ENCODE results near the gene KLHL29. TPM values are rescaled to one million over a fixed set of nuclear protein-coding genes. Genes with fewer than 3 reads are reported as not detected.

Gene KLHL29
- polyA plus RNA-seq, 1 donor from 2014 or later = 42.4 TPM

DNA sequence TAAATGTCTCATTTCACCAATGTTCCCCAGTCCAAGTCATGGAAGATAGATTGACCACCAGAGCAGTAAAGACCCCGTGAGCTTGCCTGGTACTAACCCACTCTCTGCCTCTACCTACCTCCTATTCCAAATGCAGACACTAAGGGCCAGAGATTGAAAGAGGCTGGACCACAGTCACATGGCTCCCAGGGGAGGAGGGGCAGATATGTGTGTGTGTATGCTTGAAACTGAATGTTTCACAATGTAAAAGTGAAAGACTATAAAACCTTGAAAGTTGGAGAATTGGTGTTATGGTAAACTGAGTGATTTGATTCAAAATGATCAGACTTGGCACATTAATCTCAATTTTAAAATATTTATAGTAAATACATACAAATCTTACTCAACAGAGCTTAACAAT lies 21.7 kb upstream of the KLHL29 start:
- no peaks in the 10 kb centered on the region for H3K27me3 ChIP-seq (ENCODE audit: insufficient read depth, low read depth, low read length)
- H3K9me2 ChIP-seq (ENCODE audit: insufficient read depth, low read length) = no peaks in the 10 kb centered on the region
- no peak overlapping the region for H3K4me3 ChIP-seq (ENCODE audit: low read length)
- no peak for TF ChIP-seq RAD21 (conservative IDR thresholded peaks at IDR 0.05)
- no peak for TF ChIP-seq TAF1 (IDR thresholded peaks at IDR 0.05; ENCODE audit: low read depth)
- TF ChIP-seq MXI1 (conservative IDR thresholded peaks at IDR 0.05; ENCODE audit: poor library complexity, severe bottlenecking) = no peak
- no peak for TF ChIP-seq POLR2AphosphoS5 (IDR thresholded peaks at IDR 0.05)
- TF ChIP-seq, protein P1, sequence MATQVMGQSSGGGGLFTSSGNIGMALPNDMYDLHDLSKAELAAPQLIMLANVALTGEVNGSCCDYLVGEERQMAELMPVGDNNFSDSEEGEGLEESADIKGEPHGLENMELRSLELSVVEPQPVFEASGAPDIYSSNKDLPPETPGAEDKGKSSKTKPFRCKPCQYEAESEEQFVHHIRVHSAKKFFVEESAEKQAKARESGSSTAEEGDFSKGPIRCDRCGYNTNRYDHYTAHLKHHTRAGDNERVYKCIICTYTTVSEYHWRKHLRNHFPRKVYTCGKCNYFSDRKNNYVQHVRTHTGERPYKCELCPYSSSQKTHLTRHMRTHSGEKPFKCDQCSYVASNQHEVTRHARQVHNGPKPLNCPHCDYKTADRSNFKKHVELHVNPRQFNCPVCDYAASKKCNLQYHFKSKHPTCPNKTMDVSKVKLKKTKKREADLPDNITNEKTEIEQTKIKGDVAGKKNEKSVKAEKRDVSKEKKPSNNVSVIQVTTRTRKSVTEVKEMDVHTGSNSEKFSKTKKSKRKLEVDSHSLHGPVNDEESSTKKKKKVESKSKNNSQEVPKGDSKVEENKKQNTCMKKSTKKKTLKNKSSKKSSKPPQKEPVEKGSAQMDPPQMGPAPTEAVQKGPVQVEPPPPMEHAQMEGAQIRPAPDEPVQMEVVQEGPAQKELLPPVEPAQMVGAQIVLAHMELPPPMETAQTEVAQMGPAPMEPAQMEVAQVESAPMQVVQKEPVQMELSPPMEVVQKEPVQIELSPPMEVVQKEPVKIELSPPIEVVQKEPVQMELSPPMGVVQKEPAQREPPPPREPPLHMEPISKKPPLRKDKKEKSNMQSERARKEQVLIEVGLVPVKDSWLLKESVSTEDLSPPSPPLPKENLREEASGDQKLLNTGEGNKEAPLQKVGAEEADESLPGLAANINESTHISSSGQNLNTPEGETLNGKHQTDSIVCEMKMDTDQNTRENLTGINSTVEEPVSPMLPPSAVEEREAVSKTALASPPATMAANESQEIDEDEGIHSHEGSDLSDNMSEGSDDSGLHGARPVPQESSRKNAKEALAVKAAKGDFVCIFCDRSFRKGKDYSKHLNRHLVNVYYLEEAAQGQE (IDR thresholded peaks at IDR 0.05; ENCODE audit: borderline replicate concordance) = no peak
- TF ChIP-seq, protein P2, sequence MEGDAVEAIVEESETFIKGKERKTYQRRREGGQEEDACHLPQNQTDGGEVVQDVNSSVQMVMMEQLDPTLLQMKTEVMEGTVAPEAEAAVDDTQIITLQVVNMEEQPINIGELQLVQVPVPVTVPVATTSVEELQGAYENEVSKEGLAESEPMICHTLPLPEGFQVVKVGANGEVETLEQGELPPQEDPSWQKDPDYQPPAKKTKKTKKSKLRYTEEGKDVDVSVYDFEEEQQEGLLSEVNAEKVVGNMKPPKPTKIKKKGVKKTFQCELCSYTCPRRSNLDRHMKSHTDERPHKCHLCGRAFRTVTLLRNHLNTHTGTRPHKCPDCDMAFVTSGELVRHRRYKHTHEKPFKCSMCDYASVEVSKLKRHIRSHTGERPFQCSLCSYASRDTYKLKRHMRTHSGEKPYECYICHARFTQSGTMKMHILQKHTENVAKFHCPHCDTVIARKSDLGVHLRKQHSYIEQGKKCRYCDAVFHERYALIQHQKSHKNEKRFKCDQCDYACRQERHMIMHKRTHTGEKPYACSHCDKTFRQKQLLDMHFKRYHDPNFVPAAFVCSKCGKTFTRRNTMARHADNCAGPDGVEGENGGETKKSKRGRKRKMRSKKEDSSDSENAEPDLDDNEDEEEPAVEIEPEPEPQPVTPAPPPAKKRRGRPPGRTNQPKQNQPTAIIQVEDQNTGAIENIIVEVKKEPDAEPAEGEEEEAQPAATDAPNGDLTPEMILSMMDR (IDR thresholded peaks at IDR 0.05; ENCODE audit: poor library complexity, severe bottlenecking) = no peak
- no peak for TF ChIP-seq SMC3 (conservative IDR thresholded peaks at IDR 0.05; ENCODE audit: poor library complexity)
- no peak for TF ChIP-seq EP300 (conservative IDR thresholded peaks at IDR 0.05; ENCODE audit: poor library complexity, severe bottlenecking)
- TF ChIP-seq EZH2 (IDR thresholded peaks at IDR 0.05; ENCODE audit: borderline replicate concordance, insufficient read depth, low read length, poor library complexity, severe bottlenecking) = no peak
- no peaks in the 10 kb centered on the region for H3K79me2 ChIP-seq (replicated peaks; ENCODE audit: insufficient read depth, low read length)
- H3K27ac ChIP-seq (ENCODE audit: low read length) = no peak overlapping the region
- H2AFZ ChIP-seq (ENCODE audit: low read depth, low read length) = no peak overlapping the region
- no peaks in the 10 kb centered on the region for H3K36me3 ChIP-seq (ENCODE audit: insufficient read depth, low read length)
- H3F3A ChIP-seq (ENCODE audit: insufficient read depth, low read length, poor library complexity, severe bottlenecking) = no peaks in the 10 kb centered on the region
- H4K20me1 ChIP-seq (ENCODE audit: insufficient read depth) = no peaks in the 10 kb centered on the region
- no peaks in the 10 kb centered on the region for H3K9me3 ChIP-seq (ENCODE audit: low read length)
- H3K4me2 ChIP-seq (ENCODE audit: low read length) = no peak overlapping the region
- H3K9ac ChIP-seq (ENCODE audit: low read length) = no peak overlapping the region

DNA sequence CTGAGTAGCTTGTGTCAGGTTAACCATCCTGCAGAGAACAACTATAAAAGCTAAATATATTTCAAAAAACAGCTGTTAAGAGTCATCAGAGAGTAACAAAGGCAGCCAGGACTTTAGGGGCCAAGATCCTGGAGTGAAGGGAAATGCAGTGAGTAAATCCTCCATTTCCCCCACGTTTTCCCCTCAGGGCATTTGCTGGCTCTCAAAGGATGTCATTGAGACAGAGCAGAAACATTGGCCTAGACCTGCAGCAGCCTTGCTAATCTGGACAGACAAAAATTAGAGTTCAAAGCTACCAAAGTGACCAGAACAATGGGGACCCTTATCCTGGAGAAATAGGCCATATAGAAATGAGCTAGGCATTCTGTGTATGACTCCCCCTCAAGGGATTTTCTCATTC lies 21.1 kb upstream of the KLHL29 start:
- Histone ChIP-seq H3F3A (ENCODE audit: insufficient read depth, low read length, poor library complexity, severe bottlenecking) (no peaks in the 10 kb centered on the region), H3K79me2 (replicated peaks; ENCODE audit: insufficient read depth, low read length) (no peaks in the 10 kb centered on the region), H3K4me2 (ENCODE audit: low read length) (no peak overlapping the region), H2AFZ (ENCODE audit: low read depth, low read length) (no peak overlapping the region), H3K27ac (ENCODE audit: low read length) (no peak overlapping the region), H3K9me3 (ENCODE audit: low read length) (no peaks in the 10 kb centered on the region), H3K9ac (ENCODE audit: low read length) (no peak overlapping the region), H4K20me1 (ENCODE audit: insufficient read depth) (no peaks in the 10 kb centered on the region), H3K27me3 (ENCODE audit: insufficient read depth, low read depth, low read length) (no peaks in the 10 kb centered on the region), H3K9me2 (ENCODE audit: insufficient read depth, low read length) (no peaks in the 10 kb centered on the region), H3K4me3 (ENCODE audit: low read length) (no peak overlapping the region), H3K36me3 (ENCODE audit: insufficient read depth, low read length) (no peaks in the 10 kb centered on the region)
- TF ChIP-seq TAF1 (IDR thresholded peaks at IDR 0.05; ENCODE audit: low read depth) = no peak
- TF ChIP-seq SMC3 (conservative IDR thresholded peaks at IDR 0.05; ENCODE audit: poor library complexity) = no peak
- TF ChIP-seq, protein P2 (IDR thresholded peaks at IDR 0.05; ENCODE audit: poor library complexity, severe bottlenecking) = no peak
- TF ChIP-seq MXI1 (conservative IDR thresholded peaks at IDR 0.05; ENCODE audit: poor library complexity, severe bottlenecking) = no peak
- TF ChIP-seq EP300 (conservative IDR thresholded peaks at IDR 0.05; ENCODE audit: poor library complexity, severe bottlenecking) = no peak
- no peak for TF ChIP-seq RAD21 (conservative IDR thresholded peaks at IDR 0.05)
- TF ChIP-seq, protein P1 (IDR thresholded peaks at IDR 0.05; ENCODE audit: borderline replicate concordance) = no peak
- no peak for TF ChIP-seq POLR2AphosphoS5 (IDR thresholded peaks at IDR 0.05)
- TF ChIP-seq EZH2 (IDR thresholded peaks at IDR 0.05; ENCODE audit: borderline replicate concordance, insufficient read depth, low read length, poor library complexity, severe bottlenecking) = no peak
